AG10803 (cell line): ENCODE data around the gene ST8SIA4.

Experiments used
- DNase-seq: peaks from one replicate; pipeline ENCODE4 v3.0.0; 2010; ENCODE audit warnings: low read depth
- H3K4me3 ChIP-seq: 2 replicates; pipeline ENCODE4 v1.5.1; 2011; ENCODE audit warnings: mild to moderate bottlenecking, low read length, control low read depth
- TF ChIP-seq, protein P1 (sequence below): conservative IDR thresholded peaks from 2 replicates; pipeline ENCODE4 v1.5.1; 2011; ENCODE audit warnings: mild to moderate bottlenecking, low read length, control low read depth, inconsistent platforms

ST8SIA4 gene

GRCh38 chr5:100855937-100856430 lies 47.1 kb downstream of the ST8SIA4 start:
- DNase-seq: no peak
- TF ChIP-seq, protein P1, sequence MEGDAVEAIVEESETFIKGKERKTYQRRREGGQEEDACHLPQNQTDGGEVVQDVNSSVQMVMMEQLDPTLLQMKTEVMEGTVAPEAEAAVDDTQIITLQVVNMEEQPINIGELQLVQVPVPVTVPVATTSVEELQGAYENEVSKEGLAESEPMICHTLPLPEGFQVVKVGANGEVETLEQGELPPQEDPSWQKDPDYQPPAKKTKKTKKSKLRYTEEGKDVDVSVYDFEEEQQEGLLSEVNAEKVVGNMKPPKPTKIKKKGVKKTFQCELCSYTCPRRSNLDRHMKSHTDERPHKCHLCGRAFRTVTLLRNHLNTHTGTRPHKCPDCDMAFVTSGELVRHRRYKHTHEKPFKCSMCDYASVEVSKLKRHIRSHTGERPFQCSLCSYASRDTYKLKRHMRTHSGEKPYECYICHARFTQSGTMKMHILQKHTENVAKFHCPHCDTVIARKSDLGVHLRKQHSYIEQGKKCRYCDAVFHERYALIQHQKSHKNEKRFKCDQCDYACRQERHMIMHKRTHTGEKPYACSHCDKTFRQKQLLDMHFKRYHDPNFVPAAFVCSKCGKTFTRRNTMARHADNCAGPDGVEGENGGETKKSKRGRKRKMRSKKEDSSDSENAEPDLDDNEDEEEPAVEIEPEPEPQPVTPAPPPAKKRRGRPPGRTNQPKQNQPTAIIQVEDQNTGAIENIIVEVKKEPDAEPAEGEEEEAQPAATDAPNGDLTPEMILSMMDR: no peak
- no peak overlapping the region for H3K4me3 ChIP-seq

DNA sequence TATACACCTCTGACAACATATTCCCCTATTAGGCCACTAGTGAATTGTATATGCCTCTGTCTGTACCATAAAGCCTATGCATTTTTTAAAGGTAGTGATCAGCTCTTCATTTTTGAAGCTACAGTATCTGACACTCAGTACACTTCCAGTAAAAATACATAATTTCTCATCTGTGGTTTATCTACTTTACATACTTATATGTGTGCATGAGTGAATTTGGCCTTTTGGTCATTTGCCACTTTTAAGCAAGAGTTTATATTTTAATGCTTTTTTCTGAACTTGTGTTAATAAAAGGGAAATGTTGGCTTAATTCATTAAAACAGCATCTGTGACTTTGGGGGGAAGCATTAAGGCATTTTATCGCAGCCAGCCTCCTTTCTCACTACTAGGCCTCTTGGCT lies 47.8 kb downstream of the ST8SIA4 start:
- H3K4me3 ChIP-seq: no peak overlapping the region
- TF ChIP-seq, protein P1: no peak
- DNase-seq: no peak

DNA sequence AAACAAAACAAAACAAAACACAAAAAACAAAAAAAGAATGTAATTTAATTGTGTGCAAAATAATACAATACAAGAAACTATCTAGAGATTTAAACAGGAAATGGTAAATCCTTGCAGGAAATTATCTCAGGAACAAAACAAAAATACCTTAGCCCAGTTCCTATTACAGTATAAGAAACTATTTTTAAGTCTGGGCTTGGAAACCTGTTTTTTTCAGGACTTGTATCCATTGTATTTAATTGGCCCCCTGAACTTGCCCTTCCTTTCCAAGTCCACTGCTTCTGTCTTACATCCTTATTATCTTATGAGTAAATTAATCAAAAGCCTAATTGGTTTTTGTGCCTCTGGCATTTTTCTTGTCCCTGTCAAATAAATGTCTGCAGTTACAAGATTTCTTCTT lies 48.5 kb downstream of the ST8SIA4 start:
- TF ChIP-seq, protein P1: no peak
- H3K4me3 ChIP-seq: no peak overlapping the region

DNA sequence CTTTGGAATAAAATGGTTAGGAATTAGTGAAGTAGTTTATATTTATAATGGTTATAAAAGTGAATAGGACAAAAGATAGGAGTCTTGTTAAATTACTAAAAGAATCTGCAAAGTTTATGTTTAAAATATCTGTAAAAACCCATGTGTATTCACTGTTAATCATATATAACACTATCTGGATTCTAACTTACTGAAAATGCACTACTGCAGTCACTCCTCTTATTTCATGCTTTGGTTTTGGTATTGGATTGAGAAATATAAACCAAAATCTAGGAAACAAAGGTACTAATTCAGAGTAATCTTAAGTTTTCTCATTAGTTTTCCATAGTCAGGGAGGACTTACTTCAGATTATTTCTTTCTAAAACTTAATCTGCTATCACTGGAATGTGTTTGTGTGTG lies 49.5 kb downstream of the ST8SIA4 start:
- TF ChIP-seq, protein P1: no peak
- no peak for DNase-seq
- no peak overlapping the region for H3K4me3 ChIP-seq

More for the DNA sequence above, 48.5 kb downstream of the ST8SIA4 start:
- no peak for DNase-seq

DNA sequence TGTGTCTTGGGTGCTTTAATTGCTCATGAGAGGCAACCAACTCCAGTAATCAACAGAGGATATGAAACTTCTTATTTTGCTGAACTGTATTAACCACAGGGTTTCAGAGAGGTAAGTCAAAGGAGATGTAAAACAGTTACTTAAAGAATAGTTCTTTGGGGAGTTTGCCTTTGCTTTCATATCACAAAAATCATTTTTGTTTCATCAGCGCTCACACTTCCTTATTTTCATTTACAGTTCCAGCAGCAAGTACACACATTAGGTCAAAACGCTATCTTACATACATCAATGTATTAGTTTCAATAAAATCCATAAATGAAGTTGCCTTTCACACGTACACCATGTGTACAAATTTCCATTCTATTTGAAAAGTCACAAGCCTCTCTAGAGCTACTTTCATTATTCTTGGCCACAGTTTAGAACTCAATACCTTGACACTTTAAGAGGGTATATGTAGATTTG lies 50.1 kb downstream of the ST8SIA4 start:
- TF ChIP-seq, protein P1: no peak
- H3K4me3 ChIP-seq: no peak overlapping the region
- DNase-seq: no peak

DNA sequence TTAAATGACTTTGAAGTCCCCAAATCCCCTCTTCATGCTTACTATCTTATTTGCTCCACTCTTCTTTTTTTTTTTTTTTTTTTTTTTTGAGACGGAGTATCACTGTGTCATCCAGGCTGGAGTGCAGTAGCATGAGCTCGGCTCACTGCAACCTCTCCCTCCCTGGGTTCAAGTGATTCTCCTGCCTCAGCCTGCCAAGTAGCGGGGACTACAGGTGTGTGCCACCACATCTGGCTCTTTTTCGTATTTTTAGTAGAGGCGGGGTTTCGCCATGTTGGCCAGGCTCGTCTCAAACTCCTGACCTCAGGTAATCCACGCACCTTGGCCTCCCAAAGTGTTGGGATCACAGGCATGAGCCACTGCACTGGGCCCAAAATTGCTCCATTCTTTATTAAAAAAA lies 51.0 kb downstream of the ST8SIA4 start:
- no peak for DNase-seq
- H3K4me3 ChIP-seq: no peak overlapping the region

GRCh38 chr5:100846772-100847171 lies 56.3 kb downstream of the ST8SIA4 start:
- TF ChIP-seq, protein P1: no peak
- no peak for DNase-seq
- no peak overlapping the region for H3K4me3 ChIP-seq

More for the DNA sequence above, 51.0 kb downstream of the ST8SIA4 start:
- TF ChIP-seq, protein P1: no peak
